Rectal smooth muscle tissue (tissue), 1 donor: Measurements from ENCODE around the gene PDS5B.

Source experiments
- H3K27ac ChIP-seq: one replicate; pipeline ENCODE4 v1.7.0; 2013; ENCODE audit warnings: low read depth, low read length, inconsistent platforms
- H3K27me3 ChIP-seq: one replicate; pipeline ENCODE4 v1.7.0; 2013; ENCODE audit warnings: low read length; ENCODE audit not compliant: control insufficient read depth, insufficient read depth
- H3K36me3 ChIP-seq: one replicate; pipeline ENCODE4 v1.7.0; 2013; ENCODE audit warnings: low read length; ENCODE audit not compliant: control insufficient read depth, insufficient read depth
- H3K4me1 ChIP-seq: one replicate; pipeline ENCODE4 v1.7.0; 2013; ENCODE audit warnings: low read length; ENCODE audit not compliant: control insufficient read depth, insufficient read depth
- H3K4me3 ChIP-seq: one replicate; pipeline ENCODE4 v1.7.0; 2013; ENCODE audit warnings: low read length
- H3K9ac ChIP-seq: one replicate; pipeline ENCODE4 v1.7.0; 2013; ENCODE audit warnings: low read length

The PDS5B gene

GRCh38 chr13:32783067-32783466 lies 196.8 kb downstream of the PDS5B start:
- no peak overlapping the region for H3K27ac ChIP-seq
- H3K9ac ChIP-seq = no peak overlapping the region
- H3K27me3 ChIP-seq = no peaks in the 10 kb centered on the region
- no peak overlapping the region for H3K4me3 ChIP-seq
- H3K4me1 ChIP-seq = no peaks in the 10 kb centered on the region
- no peaks in the 10 kb centered on the region for H3K36me3 ChIP-seq

- H3K27me3 ChIP-seq = no peaks in the 10 kb centered on the region
- no peaks in the 10 kb centered on the region for H3K4me1 ChIP-seq
- no peak overlapping the region for H3K27ac ChIP-seq
- no peak overlapping the region for H3K4me3 ChIP-seq
- no peak overlapping the region for H3K9ac ChIP-seq
- no peaks in the 10 kb centered on the region for H3K36me3 ChIP-seq
These were observed 204.5 kb downstream of the PDS5B start for GRCh38 chr13:32790731-32791130.

GRCh38 chr13:32791545-32792172 lies 205.4 kb downstream of the PDS5B start:
- Histone ChIP-seq H3K27ac (no peak overlapping the region), H3K36me3 (no peaks in the 10 kb centered on the region), H3K27me3 (no peaks in the 10 kb centered on the region), H3K9ac (no peak overlapping the region), H3K4me1 (no peaks in the 10 kb centered on the region), H3K4me3 (no peak overlapping the region)

GRCh38 chr13:32796754-32797153 lies 210.5 kb downstream of the PDS5B start:
- no peak overlapping the region for H3K27ac ChIP-seq
- H3K9ac ChIP-seq = no peak overlapping the region
- H3K27me3 ChIP-seq = no peaks in the 10 kb centered on the region
- H3K4me3 ChIP-seq = no peak overlapping the region
- H3K36me3 ChIP-seq = no peaks in the 10 kb centered on the region
- no peaks in the 10 kb centered on the region for H3K4me1 ChIP-seq

- Histone ChIP-seq H3K36me3 (no peaks in the 10 kb centered on the region), H3K4me3 (no peak overlapping the region), H3K9ac (no peak overlapping the region)
These were observed 215.9 kb downstream of the PDS5B start for GRCh38 chr13:32802159-32802558.

GRCh38 chr13:32804673-32805230 lies 218.5 kb downstream of the PDS5B start:
- Histone ChIP-seq H3K4me1 (no peaks in the 10 kb centered on the region), H3K27ac (no peak overlapping the region), H3K27me3 (no peaks in the 10 kb centered on the region), H3K4me3 (no peak overlapping the region), H3K9ac (no peak overlapping the region), H3K36me3 (no peaks in the 10 kb centered on the region)

More at GRCh38 chr13:32802159-32802558, 215.9 kb downstream of the PDS5B start:
- no peak overlapping the region for H3K27ac ChIP-seq
- no peaks in the 10 kb centered on the region for H3K27me3 ChIP-seq
- no peaks in the 10 kb centered on the region for H3K4me1 ChIP-seq

- Histone ChIP-seq H3K9ac (no peak overlapping the region), H3K4me3 (no peak overlapping the region), H3K27me3 (no peaks in the 10 kb centered on the region), H3K27ac (no peak overlapping the region), H3K36me3 (no peaks in the 10 kb centered on the region), H3K4me1 (no peaks in the 10 kb centered on the region)
These were observed 225.1 kb downstream of the PDS5B start for GRCh38 chr13:32811297-32811800.

- no peak overlapping the region for H3K4me3 ChIP-seq
These were observed 235.0 kb downstream of the PDS5B start for GRCh38 chr13:32821149-32821688.

GRCh38 chr13:32822771-32823170 lies 236.5 kb downstream of the PDS5B start:
- no peak overlapping the region for H3K4me3 ChIP-seq
- no peaks in the 10 kb centered on the region for H3K4me1 ChIP-seq
- H3K27ac ChIP-seq = no peak overlapping the region

More at GRCh38 chr13:32821149-32821688, 235.0 kb downstream of the PDS5B start:
- no peak overlapping the region for H3K9ac ChIP-seq
- no peaks in the 10 kb centered on the region for H3K36me3 ChIP-seq
- no peak overlapping the region for H3K27ac ChIP-seq
- no peaks in the 10 kb centered on the region for H3K27me3 ChIP-seq
- H3K4me1 ChIP-seq = no peaks in the 10 kb centered on the region

GRCh38 chr13:32823597-32823996 lies 237.3 kb downstream of the PDS5B start:
- H3K9ac ChIP-seq = no peak overlapping the region
- H3K4me3 ChIP-seq = no peak overlapping the region
- no peaks in the 10 kb centered on the region for H3K27me3 ChIP-seq
- H3K36me3 ChIP-seq = no peaks in the 10 kb centered on the region
- no peak overlapping the region for H3K27ac ChIP-seq
- no peaks in the 10 kb centered on the region for H3K4me1 ChIP-seq

More at GRCh38 chr13:32822771-32823170, 236.5 kb downstream of the PDS5B start:
- Histone ChIP-seq H3K9ac (no peak overlapping the region), H3K36me3 (no peaks in the 10 kb centered on the region), H3K27me3 (no peaks in the 10 kb centered on the region)

- Histone ChIP-seq H3K4me3 (no peak overlapping the region), H3K4me1 (no peaks in the 10 kb centered on the region), H3K27ac (no peak overlapping the region), H3K27me3 (no peaks in the 10 kb centered on the region), H3K36me3 (no peaks in the 10 kb centered on the region), H3K9ac (no peak overlapping the region)
These were observed 237.8 kb downstream of the PDS5B start for GRCh38 chr13:32824061-32824460.

- Histone ChIP-seq H3K9ac (no peak overlapping the region), H3K27ac (no peak overlapping the region), H3K4me1 (no peaks in the 10 kb centered on the region), H3K4me3 (no peak overlapping the region), H3K27me3 (no peaks in the 10 kb centered on the region), H3K36me3 (no peaks in the 10 kb centered on the region)
These were observed 238.4 kb downstream of the PDS5B start for GRCh38 chr13:32824675-32825074.

GRCh38 chr13:32825481-32825880 lies 239.2 kb downstream of the PDS5B start:
- Histone ChIP-seq H3K4me3 (no peak overlapping the region), H3K27ac (no peak overlapping the region), H3K36me3 (no peaks in the 10 kb centered on the region), H3K4me1 (no peaks in the 10 kb centered on the region), H3K9ac (no peak overlapping the region), H3K27me3 (no peaks in the 10 kb centered on the region)
